H1 (cell line): ENCODE measurements around the gene SMARCAL1. TPM values are rescaled to one million over a fixed set of nuclear protein-coding genes. Genes with fewer than 3 reads are reported as not detected.

Experiments used
- CTCF ChIA-PET: fragments of 300-600 bp; sonication (Branson Sonifier 250); formaldehyde crosslinking; loops from one replicate; lab custom pipeline; 2021; ENCODE audit not compliant: partially characterized antibody; lab: Charles Lee
- POLR2A ChIA-PET: fragments of 300-600 bp; sonication (Branson Sonifier 250); formaldehyde crosslinking; loops from one replicate; lab custom pipeline; 2021; ENCODE audit warnings: inconsistent platforms; ENCODE audit not compliant: partially characterized antibody; lab: Charles Lee
- DNase-seq, 2 experiments: peaks; one replicate each; pipeline versions ENCODE4 v3.0.0 to v3.0.0-alpha.2; 2010 to 2022; ENCODE audit warnings: low spot score in 2 of 2, low read depth in 1 of 2, mixed read lengths in 1 of 2
- FAIRE-seq: peaks from 2 replicates; lab custom pipeline; 2011; peaks lifted over from hg19 to GRCh38; lab: Jason Lieb, UNC
- H2AFZ ChIP-seq: 2 replicates; pipeline ENCODE4 v1.8.1; 2012; ENCODE audit warnings: low read length, inconsistent platforms
- H2AK5ac ChIP-seq: 2 replicates; pipeline ENCODE4 v1.6.1; 2013; ENCODE audit warnings: low read depth, low read length
- H2BK120ac ChIP-seq: replicated peaks from 2 replicates; pipeline ENCODE3; 2013; ENCODE audit warnings: low read depth, low read length, inconsistent platforms
- H2BK12ac ChIP-seq: 2 replicates; pipeline ENCODE4 v1.6.1; 2013; ENCODE audit warnings: low read depth, low read length
- H2BK15ac ChIP-seq: 2 replicates; pipeline ENCODE4 v1.6.1; 2013; ENCODE audit warnings: low read length
- H2BK20ac ChIP-seq: 2 replicates; pipeline ENCODE4 v1.6.1; 2013; ENCODE audit warnings: low read length
- H2BK5ac ChIP-seq: 2 replicates; pipeline ENCODE4 v1.6.1; 2013; ENCODE audit warnings: low read depth, low read length
- H3K14ac ChIP-seq: 2 replicates; pipeline ENCODE4 v1.6.1; 2013; ENCODE audit warnings: inconsistent platforms; ENCODE audit not compliant: insufficient read length
- H3K18ac ChIP-seq: 2 replicates; pipeline ENCODE4 v1.6.1; 2013; ENCODE audit warnings: low read length; ENCODE audit errors: extremely low read depth
- H3K23ac ChIP-seq: 2 replicates; pipeline ENCODE4 v1.6.1; 2013; ENCODE audit warnings: inconsistent platforms; ENCODE audit not compliant: insufficient read length
- H3K23me2 ChIP-seq: 2 replicates; pipeline ENCODE4 v1.6.1; 2013; ENCODE audit warnings: low read depth, low read length
- H3K27ac ChIP-seq: 2 replicates; pipeline ENCODE4 v1.6.1; 2011; ENCODE audit warnings: low read depth, low read length, inconsistent platforms
- H3K27me3 ChIP-seq, 4 experiments: replicated peaks in 1 of 4; 1 replicate in 1 of 4; 2 replicates in 3 of 4; pipeline versions ENCODE4 v1.6.1 to v1.8.1; 2011 to 2013; ENCODE audit warnings: low read length in 3 of 4, mild to moderate bottlenecking in 3 of 4, inconsistent platforms in 2 of 4, mixed read lengths in 2 of 4, moderate library complexity in 1 of 4; ENCODE audit not compliant: control insufficient read depth in 3 of 4, insufficient read depth in 3 of 4; ENCODE audit errors: extremely low read depth in 1 of 4
- H3K36me3 ChIP-seq, 4 experiments: 2 replicates each; pipeline versions ENCODE4 v1.6.1 to v1.8.1; 2011 to 2013; ENCODE audit warnings: mild to moderate bottlenecking in 4 of 4, low read length in 3 of 4, moderate library complexity in 2 of 4, control low read depth in 1 of 4, inconsistent platforms in 1 of 4; ENCODE audit not compliant: insufficient read depth in 4 of 4, control insufficient read depth in 2 of 4
- H3K4ac ChIP-seq: replicated peaks from 2 replicates; pipeline ENCODE3; 2013; ENCODE audit warnings: low read length, low read depth, mixed read lengths, inconsistent platforms; ENCODE audit not compliant: insufficient read length
- H3K4me1 ChIP-seq, 4 experiments: replicated peaks in 1 of 4; 1 replicate in 1 of 4; 2 replicates in 3 of 4; pipeline versions ENCODE4 v1.6.1 to v1.8.1; 2011 to 2013; ENCODE audit warnings: low read length in 3 of 4, inconsistent platforms in 2 of 4, mixed read lengths in 1 of 4; ENCODE audit not compliant: insufficient read depth in 4 of 4, control insufficient read depth in 3 of 4
- H3K4me2 ChIP-seq, 2 experiments: 2 replicates each; pipeline versions ENCODE4 v1.6.1 to v1.8.1; 2011 to 2013; ENCODE audit warnings: low read depth in 2 of 2, low read length in 2 of 2, control low read depth in 1 of 2, inconsistent platforms in 1 of 2, mild to moderate bottlenecking in 1 of 2; ENCODE audit not compliant: insufficient read depth in 1 of 2
- H3K4me3 ChIP-seq, 4 experiments: fragments of 200-600, 300-600 bp in 1 of 4; sonication (generic), shearing (Covaris generic), sonication (Bioruptor Twin) in 1 of 4; 2 replicates each; pipeline versions ENCODE4 v1.5.1 to v1.8.1; 2011 to 2016; ENCODE audit warnings: low read length in 4 of 4, low read depth in 3 of 4, control low read depth in 2 of 4, inconsistent platforms in 2 of 4, mild to moderate bottlenecking in 2 of 4, mixed read lengths in 1 of 4, moderate library complexity in 1 of 4; ENCODE audit not compliant: insufficient read depth in 2 of 4; ENCODE audit errors: extremely low read depth in 1 of 4
- H3K56ac ChIP-seq: replicated peaks from 2 replicates; pipeline ENCODE3; 2013; ENCODE audit warnings: low read depth, mild to moderate bottlenecking, mixed read lengths, low read length, inconsistent platforms; ENCODE audit not compliant: insufficient read length
- H3K79me1 ChIP-seq: 2 replicates; pipeline ENCODE4 v1.6.1; 2013; ENCODE audit warnings: low read depth, low read length, control low read depth
- H3K79me2 ChIP-seq, 2 experiments: 2 replicates each; pipeline versions ENCODE4 v1.6.1 to v1.8.1; 2012 to 2013; ENCODE audit warnings: low read length in 2 of 2, mild to moderate bottlenecking in 2 of 2, inconsistent platforms in 1 of 2; ENCODE audit not compliant: insufficient read depth in 2 of 2, control insufficient read depth in 1 of 2
- H3K9ac ChIP-seq, 4 experiments: replicated peaks in 1 of 4; 1 replicate in 1 of 4; 2 replicates in 3 of 4; pipeline versions ENCODE4 v1.6.1 to v1.8.1; 2011 to 2013; ENCODE audit warnings: low read depth in 3 of 4, low read length in 3 of 4, control low read depth in 2 of 4, mild to moderate bottlenecking in 2 of 4, moderate library complexity in 2 of 4, inconsistent platforms in 1 of 4; ENCODE audit errors: extremely low read depth in 1 of 4
- H3K9me3 ChIP-seq, 2 experiments: 2 replicates each; pipeline versions ENCODE4 v1.6.1 to v1.8.1; 2012 to 2013; ENCODE audit warnings: mild to moderate bottlenecking in 2 of 2, moderate library complexity in 2 of 2, control low read depth in 1 of 2, inconsistent platforms in 1 of 2, low read depth in 1 of 2, low read length in 1 of 2, mixed read lengths in 1 of 2; ENCODE audit not compliant: insufficient read depth in 2 of 2
- H4K20me1 ChIP-seq, 2 experiments: replicated peaks in 1 of 2; 2 replicates each; pipeline versions ENCODE3 to v1.8.1; 2011 to 2013; ENCODE audit warnings: inconsistent platforms in 2 of 2, low read length in 2 of 2, mild to moderate bottlenecking in 1 of 2; ENCODE audit not compliant: insufficient read depth in 2 of 2, control insufficient read depth in 1 of 2
- H4K5ac ChIP-seq: 2 replicates; pipeline ENCODE4 v1.6.1; 2013; ENCODE audit warnings: low read length, low read depth, mixed read lengths, inconsistent platforms; ENCODE audit not compliant: insufficient read length
- H4K8ac ChIP-seq: 2 replicates; pipeline ENCODE4 v1.8.0; 2013; ENCODE audit warnings: mild to moderate bottlenecking, moderate library complexity, low read length, inconsistent platforms; ENCODE audit not compliant: insufficient read depth; ENCODE audit errors: extremely low read depth
- H4K91ac ChIP-seq: replicated peaks from 2 replicates; pipeline ENCODE3; 2013; ENCODE audit warnings: low read length, mixed read lengths, inconsistent platforms; ENCODE audit not compliant: insufficient read length
- ASH2L ChIP-seq: fragments of 200-600, 300-600 bp; sonication (generic); IDR thresholded peaks from one replicate; pipeline ENCODE4 v1.7.1; 2017; ENCODE audit warnings: low read length
- CREB1 ChIP-seq: IDR thresholded peaks from 2 replicates; pipeline ENCODE4 v1.6.1; 2012; ENCODE audit warnings: inconsistent platforms
- GABPA ChIP-seq: IDR thresholded peaks from 2 replicates; pipeline ENCODE4 v1.6.1; 2011; ENCODE audit warnings: mild to moderate bottlenecking, low read length, moderate library complexity, borderline replicate concordance; ENCODE audit not compliant: insufficient read depth
- HDAC2 ChIP-seq, 2 experiments: fragments of 300-600 bp in 1 of 2; sonication (generic) in 1 of 2; IDR thresholded peaks; 2 replicates each; pipeline ENCODE4 v1.6.1; 2011 to 2012; ENCODE audit warnings: low read depth in 2 of 2, low read length in 2 of 2, mild to moderate bottlenecking in 2 of 2, moderate library complexity in 2 of 2, borderline replicate concordance in 1 of 2, inconsistent platforms in 1 of 2
- KDM4A ChIP-seq: IDR thresholded peaks from one replicate; pipeline ENCODE4 v1.7.1; 2012; ENCODE audit warnings: low read depth, mild to moderate bottlenecking, moderate library complexity, low read length, inconsistent platforms; ENCODE audit not compliant: severe bottlenecking
- POU5F1 ChIP-seq: IDR thresholded peaks from 2 replicates; pipeline ENCODE4 v1.6.1; 2011; ENCODE audit warnings: low read depth, mild to moderate bottlenecking, low read length, moderate library complexity
- SAP30 ChIP-seq: fragments of 300-600 bp; sonication (generic); IDR thresholded peaks from 2 replicates; pipeline ENCODE4 v1.7.1; 2012; ENCODE audit warnings: low read length, moderate library complexity, mild to moderate bottlenecking, inconsistent platforms; ENCODE audit not compliant: insufficient read depth, insufficient replicate concordance
- SUZ12 ChIP-seq: fragments of 200-600 bp; sonication (generic); IDR thresholded peaks from 2 replicates; pipeline ENCODE4 v1.6.1; 2012; ENCODE audit warnings: mild to moderate bottlenecking, inconsistent platforms, low read length, moderate library complexity, mixed read lengths
- ZNF274 ChIP-seq: IDR thresholded peaks from 2 replicates; pipeline ENCODE4 v1.7.0; 2012; ENCODE audit warnings: low read length, borderline replicate concordance; ENCODE audit errors: extremely low read depth
- WGBS, 2 experiments: shearing (Covaris generic) in 1 of 2; methylation state at CpG; one replicate each; pipeline versions ENCODE4 v1.1.6 to v1.1.7; 2013 to 2015; ENCODE audit warnings: low lambda C conversion rate in 2 of 2, mixed read lengths in 2 of 2, inconsistent platforms in 1 of 2, low coverage in 1 of 2, missing lambda C conversion rate in 1 of 2; ENCODE audit not compliant: insufficient replicate concordance in 2 of 2, insufficient coverage in 1 of 2, insufficient read length in 1 of 2; ENCODE audit errors: extremely low coverage in 1 of 2, missing lambda C conversion rate in 1 of 2; 5-methylcytosine and 5-hydroxymethylcytosine counted together
- polyA plus RNA-seq, 7 experiments: library from polyadenylated mRNA; depleted of rRNA in 3 of 7; stranded (reverse) in 5 of 7; unstranded in 2 of 7; fragments of >200 nt in 5 of 7; fragments of 200-250 nt in 2 of 7; gene quantifications; 1 replicate in 5 of 7; 2 replicates in 1 of 7; 4 replicates in 1 of 7; pipeline versions ENCODE4 v1.2.1 to v1.2.3, GENCODE V29; 2011 to 2013; ENCODE audit warnings: missing spikeins in 2 of 7, mixed read lengths in 2 of 7
- total RNA-seq: library from RNA; stranded (reverse); fragmentation: NEBNext Ultra II Directional; extraction: Animal tissue kit (Norgen Biotek cat#: 25700); gene quantifications from 2 replicates; pipeline ENCODE4 v1.2.1, GENCODE V29; 2021
- TF ChIP-seq, protein P1 (sequence below): IDR thresholded peaks from 2 replicates; pipeline ENCODE4 v1.6.1; 2012; ENCODE audit warnings: inconsistent platforms

SMARCAL1 gene
- total and polyA plus RNA-seq, 2 of the 8 experiments (the other 6 are each of a cell fraction or from before 2014, with no cell fraction given) = 17.6 to 17.9 TPM

DNA sequence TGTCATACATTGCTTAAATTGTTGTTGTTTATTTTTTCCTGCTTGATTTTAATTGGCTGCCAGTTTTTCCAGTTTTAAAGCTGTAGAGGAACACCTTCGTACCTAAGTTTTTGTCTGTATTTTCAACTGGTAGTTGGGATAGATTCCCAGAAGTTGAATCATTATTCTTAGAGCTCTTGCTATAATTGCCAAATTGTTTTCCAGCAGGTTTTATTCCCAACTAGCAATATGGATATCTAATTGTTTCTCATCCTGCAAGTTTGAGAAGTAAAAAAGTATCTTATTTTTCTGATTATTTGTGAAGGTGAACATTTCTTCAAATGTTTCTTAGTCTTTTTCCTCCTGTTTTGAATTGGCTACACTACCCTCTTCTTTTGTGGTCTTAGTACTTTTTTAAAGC is 6.7 kb downstream of the SMARCAL1 start:
- H3K36me3 ChIP-seq = peaks cover 2 to 25% (median 6%) of the 10 kb centered on the region in 4 experiments; a peak in 3 of 8 replicates
- TF ChIP-seq SUZ12 (no peak), ASH2L (no peak), ZNF274 (no peak), GABPA (no peak), SAP30 (no peak), KDM4A (no peak), CREB1 (no peak), HDAC2 (IDR thresholded peaks at IDR 0.05; ENCODE audit: borderline replicate concordance in 1 of 2, low read depth in 2 of 2, low read length in 2 of 2) (no peak), POU5F1 (no peak)
- TF ChIP-seq, protein P1, sequence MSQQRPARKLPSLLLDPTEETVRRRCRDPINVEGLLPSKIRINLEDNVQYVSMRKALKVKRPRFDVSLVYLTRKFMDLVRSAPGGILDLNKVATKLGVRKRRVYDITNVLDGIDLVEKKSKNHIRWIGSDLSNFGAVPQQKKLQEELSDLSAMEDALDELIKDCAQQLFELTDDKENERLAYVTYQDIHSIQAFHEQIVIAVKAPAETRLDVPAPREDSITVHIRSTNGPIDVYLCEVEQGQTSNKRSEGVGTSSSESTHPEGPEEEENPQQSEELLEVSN = no peak
- TF ChIP-seq, all 59 proteins: peak for 0
- no peaks in the 10 kb centered on the region for H3K4me1 ChIP-seq
- no peak overlapping the region for H4K91ac ChIP-seq
- H3K56ac ChIP-seq = no peak overlapping the region
- H3K9me3 ChIP-seq = no peaks in the 10 kb centered on the region
- POLR2A ChIA-PET = no interaction called here
- no peaks in the 10 kb centered on the region for H3K79me2 ChIP-seq
- no peak overlapping the region for H3K14ac ChIP-seq
- H3K23me2 ChIP-seq = no peaks in the 10 kb centered on the region
- no peak for FAIRE-seq
- no peak overlapping the region for H3K9ac ChIP-seq
- no peak overlapping the region for H4K8ac ChIP-seq
- no peak overlapping the region for H2BK20ac ChIP-seq
- H4K5ac ChIP-seq = no peak overlapping the region
- WGBS, 2 experiments = 100% methylated on average over 1 of the region's 1 CpG; no CpG with 5 or more reads in 1 of the 2 experiments
- H4K20me1 ChIP-seq = no peaks in the 10 kb centered on the region
- H2AK5ac ChIP-seq = no peak overlapping the region
- no peak overlapping the region for H2AFZ ChIP-seq
- no peaks in the 10 kb centered on the region for H3K27me3 ChIP-seq
- no peak overlapping the region for H2BK120ac ChIP-seq
- H3K27ac ChIP-seq = no peak overlapping the region
- DNase-seq = no peak
- H2BK15ac ChIP-seq = no peak overlapping the region
- H3K4me2 ChIP-seq = no peak overlapping the region
- no peak overlapping the region for H2BK12ac ChIP-seq
- no peak overlapping the region for H2BK5ac ChIP-seq
- no peak overlapping the region for H3K4me3 ChIP-seq
- CTCF ChIA-PET = interaction anchor here (0.8 to 1.9 kb wide), 5 partner anchors 9 to 135 kb away, joined by 3 to 7 read pairs (median 3); no protein-coding TSS in a partner anchor
- no peak overlapping the region for H3K18ac ChIP-seq
- no peak overlapping the region for H3K4ac ChIP-seq
- no peaks in the 10 kb centered on the region; the same call in 1 of the 2 replicates for H3K79me1 ChIP-seq
- H3K23ac ChIP-seq = no peak overlapping the region
